NCI-H1417 treated with DMSO at 0.1 percent for 48 hours (cell line): Measurements from ENCODE around the gene TMEM44.
"Not testable (repeated sequence)": the region's sequence is repeated elsewhere in the genome, so short reads cannot be mapped to it uniquely, and the experiment has no call there.

Source experiments
- DNase-seq: peaks from one replicate; lab custom pipeline; 2025; lab: John Stamatoyannopoulos, UW

Gene TMEM44

DNA sequence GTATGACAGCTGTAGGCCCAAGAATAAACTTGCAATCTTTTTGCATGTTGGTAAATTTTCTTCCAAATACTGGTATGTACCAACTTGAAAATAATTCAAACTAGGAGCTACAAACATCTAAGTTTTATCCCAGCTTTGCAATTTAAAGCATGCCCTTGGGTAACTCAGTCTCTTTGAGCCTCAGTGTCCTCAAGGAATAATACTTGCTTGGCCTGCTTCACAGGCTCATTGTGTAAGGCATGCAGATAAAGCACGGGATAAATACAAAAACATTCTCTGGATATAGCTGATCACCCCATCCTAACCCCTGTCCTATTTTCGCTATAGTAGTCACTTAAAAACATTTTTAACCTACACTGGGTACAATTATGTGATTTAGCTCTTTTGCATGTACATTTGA lies 9.6 kb upstream of the TMEM44 start:
- no peak for DNase-seq

DNA sequence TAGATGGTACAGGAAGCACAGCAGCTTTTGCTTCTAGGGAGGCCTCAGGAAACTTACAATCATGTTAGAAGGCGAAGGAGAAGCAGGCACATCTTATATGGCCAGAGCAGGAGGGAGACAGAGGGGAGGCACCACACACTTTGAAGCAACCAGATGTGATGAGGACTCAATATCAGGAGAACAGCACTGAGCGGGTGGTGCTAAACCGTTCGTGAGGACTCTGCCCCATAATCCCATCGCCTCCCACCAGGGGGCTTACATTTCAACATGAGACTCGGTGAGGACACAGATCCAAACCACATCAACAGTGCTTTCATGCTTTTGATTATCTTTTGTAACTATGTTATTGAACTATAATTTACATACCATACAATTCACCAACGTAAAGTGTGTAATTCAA lies 7.6 kb upstream of the TMEM44 start:
- no peak for DNase-seq

DNA sequence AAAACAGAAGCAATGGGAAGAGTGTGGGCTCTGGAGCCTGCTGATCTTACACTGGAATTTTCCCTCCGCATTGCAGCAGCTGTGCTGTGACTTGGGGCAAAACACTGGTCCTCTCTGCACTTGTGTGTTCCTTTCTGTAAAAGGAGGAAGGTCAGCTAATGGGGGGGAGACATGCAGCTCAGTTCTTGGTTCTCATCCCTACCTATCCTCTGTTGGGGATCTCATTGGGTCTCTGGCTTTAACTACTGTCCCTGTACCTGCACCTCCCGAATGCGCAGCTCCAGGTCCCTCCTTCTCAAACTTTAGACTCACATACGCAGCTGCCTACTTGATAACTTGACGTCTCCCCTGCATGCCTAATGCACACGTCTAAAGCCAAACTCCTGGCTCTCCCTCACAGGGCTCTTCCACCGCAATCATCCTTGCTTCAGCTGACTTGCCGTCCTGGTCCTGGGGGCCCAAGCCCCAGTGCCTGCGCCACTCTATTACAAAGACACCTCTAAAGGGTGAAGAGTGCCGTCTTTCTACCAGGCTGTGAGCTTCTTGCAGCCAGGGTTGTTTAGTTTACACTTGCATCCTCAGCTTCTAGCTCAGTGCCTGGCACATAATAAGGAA lies 5.9 kb upstream of the TMEM44 start:
- no peak for DNase-seq

DNA sequence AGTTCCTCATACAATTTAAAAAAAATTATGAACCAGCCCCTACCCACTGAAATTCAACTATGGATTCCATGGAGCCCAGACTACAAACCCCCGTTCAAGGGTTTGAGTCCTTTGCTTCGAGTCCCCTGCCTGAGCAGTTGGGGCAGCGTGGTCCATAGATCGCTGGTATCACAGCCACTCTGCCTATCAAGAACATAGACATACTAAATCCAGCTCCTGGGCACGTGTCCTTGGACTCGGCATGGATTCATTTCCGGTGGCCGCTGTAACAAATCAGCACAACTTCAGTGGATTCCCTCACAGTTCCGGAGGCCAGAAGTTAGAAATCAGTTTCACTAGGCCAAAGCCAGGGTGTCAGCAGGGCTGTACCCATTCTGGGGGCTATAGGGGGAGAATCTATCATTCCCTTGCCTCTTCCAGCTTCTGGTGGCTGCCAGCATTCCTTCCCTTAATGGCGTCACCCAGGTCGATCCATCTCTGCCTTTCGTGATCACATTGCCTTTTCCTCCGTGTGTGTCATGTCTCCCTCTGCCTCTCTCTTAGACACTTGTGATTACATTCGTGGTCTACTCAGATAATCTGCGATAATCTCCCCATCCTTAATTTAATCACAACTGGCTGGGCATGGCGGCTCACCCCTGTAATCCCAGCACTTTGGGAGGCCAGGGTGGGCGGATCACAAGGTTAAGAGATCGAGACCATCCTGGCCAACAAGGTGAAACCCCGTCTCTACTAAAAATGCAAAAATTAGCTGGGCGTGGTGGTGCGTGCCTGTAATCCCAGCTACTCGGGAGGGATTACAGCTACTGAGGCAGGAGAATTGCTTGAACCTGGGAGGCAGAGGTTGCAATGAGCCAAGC lies 4.6 kb upstream of the TMEM44 start:
- no peak for DNase-seq

DNA sequence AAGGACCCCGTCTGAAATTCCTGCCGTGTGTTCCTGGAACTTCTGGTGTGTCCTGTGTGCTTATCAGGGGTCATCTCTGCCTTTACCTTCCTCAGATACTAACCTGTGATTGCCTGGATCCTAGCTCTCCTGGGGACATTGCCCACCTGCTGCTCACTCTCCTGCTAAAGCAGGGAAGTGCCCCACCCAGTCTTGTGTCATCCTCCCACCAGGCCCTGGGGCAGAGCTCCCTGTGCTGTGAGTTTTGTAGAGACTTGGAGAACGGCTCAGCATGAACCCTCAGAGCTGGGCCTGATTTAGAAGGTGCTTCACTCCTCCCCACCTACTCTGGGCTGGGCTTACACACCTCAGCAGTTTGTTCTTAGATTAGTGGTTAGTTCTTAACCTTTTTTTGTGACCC lies 3.8 kb upstream of the TMEM44 start:
- DNase-seq = no peak

DNA sequence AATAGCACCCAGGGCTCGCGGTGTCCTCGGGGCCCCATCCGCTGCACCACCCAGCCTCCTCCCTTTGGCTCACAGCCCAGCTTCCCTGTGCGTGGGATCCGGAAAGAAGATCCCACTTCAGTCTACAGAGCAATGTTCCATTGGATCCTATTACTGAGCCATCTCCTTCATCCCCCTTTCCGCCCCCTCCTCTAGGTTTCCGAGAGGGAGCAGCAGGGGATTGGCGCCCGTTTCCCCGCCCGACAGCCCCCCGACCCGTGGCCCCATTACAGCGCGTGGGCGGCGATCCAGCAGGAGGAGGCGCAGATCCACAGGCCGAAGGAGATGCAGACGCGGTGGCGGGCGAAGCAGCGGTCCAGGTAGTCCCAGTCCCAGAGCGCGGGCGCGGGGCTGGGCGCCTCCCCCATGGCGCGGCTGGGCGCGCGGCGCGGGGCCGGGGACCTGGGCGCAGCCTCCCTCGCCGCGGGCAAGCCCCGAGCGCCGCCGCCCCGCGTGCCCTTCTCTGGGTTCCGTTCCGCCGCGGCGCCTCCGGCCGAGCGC lies 340 bp downstream of the TMEM44 start:
- no peak for DNase-seq

DNA sequence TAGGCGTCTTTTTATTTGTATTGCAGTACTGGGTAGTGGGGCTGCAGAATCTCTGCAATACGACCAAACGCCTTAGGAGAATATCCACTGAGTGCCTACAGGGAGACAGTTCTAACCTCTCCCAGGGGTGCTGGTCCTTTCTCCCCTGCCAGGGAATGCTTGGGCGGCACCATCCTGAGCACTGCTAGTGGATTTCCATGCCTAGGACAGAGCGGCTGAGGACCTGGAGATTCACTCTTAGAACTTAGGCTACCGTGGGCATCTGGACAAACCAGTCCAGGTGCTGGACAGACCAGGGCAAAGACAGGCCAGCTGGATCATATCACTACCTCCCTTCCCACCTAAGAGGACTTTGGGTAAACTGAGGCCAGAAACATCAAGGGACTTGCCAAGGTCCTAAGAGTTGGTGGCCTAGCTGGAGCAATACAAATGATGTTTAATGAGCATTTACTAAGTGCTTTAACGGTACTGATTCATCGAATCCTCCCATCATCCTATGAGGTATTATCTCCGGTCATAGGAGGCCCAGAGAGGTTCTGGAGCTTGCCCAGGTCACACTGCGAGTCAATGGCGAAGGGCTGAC lies 902 bp downstream of the TMEM44 start:
- DNase-seq = no peak

DNA sequence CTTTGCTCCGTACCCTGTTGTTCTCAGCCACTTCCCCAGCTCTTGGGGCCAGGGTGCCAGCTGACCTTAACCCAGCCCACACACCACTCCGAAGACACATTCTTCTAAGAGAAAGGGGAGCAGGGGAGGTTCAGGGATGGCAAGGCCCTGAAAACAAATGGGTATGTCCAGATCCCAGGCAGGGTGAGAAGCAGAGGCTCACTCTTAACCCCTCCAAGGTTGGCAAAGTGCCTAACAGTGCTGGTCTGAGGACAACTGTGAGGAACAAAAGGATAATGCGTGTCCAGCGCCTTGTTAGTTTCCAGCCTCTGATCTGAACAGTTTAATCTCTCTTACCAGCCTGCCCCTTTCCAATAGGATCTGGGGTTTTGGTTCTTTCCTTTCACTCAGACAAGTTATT lies 1.5 kb downstream of the TMEM44 start:
- no peak for DNase-seq

DNA sequence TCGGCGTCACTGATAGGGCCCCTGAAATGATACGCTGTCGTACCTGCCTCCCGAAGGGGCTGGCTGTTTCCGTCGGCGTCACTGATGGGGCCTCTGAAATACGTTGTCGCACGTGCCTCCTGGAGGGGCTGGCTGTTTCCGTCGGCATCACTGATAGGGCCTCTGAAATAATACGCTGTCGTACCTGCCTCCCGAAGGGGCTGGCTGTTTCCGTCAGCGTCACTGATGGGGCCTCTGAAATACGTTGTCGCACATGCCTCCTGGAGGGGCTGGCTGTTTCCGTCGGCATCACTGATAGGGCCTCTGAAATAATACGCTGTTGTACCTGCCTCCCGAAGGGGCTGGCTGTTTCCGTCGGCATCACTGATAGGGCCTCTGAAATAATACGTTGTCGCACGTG lies 2.5 kb downstream of the TMEM44 start:
- DNase-seq = not testable (repeated sequence)

DNA sequence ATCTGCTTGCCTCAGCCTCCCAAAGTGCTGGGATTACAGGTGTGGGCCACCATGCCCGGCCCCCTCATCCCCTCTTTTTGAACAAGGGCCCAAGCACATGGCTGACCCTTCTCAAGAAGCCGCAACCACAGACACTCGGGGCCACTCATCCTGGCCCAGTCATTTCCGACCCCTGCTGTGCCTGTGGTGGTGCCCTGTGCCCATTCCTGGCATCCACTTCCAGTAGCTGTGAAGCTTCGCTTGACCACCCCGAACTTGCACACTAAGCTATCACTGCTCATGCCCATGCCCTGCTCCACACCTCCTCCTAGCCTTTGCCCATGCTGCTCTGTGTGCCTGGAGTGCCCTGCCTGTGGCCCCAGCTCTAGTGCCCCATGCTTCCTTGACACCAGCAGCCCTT lies 8.3 kb downstream of the TMEM44 start:
- DNase-seq = no peak

DNA sequence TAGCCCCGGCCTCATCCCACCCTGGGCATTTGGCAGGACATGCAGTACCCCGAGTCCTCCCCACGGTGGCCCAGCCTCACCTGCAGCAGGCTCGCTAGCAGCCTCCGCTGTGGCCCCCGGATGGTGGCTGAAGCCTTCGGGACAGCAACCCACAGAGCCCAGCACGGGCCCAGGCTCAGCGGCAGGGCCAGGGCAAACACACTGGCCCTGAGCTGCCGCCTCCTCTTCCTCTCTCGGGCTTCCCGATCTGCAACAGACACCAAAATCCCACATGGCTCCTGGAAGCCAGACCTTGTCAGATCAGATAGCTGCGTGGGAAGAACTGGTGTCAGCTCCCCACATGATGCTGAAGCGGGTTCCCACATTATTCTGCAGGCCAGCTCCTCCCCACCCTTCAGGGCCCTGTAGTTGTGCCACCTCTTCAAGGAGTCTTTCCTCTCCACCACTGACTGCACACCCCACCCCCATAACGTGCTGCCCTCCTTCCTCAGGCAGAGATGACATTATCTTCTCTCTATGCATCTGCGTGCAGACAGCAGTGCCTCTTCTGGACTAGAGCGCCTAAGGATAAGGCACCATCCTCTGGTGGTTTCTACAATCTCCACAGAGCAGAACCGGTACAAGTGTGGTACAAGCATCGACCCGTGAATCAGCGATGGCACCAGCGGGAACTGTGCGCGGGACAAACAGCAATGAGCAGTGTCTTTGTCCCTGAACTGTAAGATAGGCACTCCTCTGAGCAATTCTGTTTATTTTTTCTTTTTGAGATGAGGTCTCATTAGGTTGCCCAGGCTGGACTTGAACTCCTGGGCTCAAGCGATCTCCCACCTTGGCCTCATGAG lies 9.5 kb downstream of the TMEM44 start:
- no peak for DNase-seq

DNA sequence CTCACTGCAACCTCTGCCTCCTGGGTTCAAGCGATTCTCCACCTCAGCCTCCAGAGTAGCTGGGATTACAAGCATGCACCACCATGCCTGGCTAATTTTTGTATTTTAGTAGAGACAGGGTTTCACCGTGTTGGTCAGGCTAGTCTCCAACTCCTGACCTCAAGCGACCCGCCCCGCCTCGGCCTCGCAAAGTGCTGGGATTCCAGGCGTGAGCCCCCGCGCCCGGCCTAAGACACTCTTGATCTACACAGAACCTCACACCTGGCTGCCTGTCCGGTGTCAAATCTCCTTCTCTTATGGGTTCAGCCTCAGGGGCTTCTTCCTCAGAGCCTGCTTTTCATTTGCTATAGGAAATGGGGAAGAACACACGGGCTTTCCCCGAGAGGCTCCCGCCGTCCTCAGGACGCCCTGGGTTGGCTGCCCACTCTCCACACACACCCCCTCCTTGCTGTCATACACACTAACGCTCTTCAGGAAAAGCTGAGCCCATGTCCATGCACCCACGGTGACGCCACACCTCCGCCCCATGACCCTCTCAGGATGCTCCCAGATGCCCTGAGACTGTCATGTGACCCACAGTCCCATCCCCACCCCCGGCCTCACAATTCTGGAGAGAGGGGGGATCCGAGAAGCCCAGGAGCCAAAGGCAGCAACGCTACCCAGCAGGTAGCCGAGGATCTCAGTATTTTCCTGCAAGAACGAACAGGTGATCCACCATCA lies 10.4 kb downstream of the TMEM44 start:
- DNase-seq = no peak

DNA sequence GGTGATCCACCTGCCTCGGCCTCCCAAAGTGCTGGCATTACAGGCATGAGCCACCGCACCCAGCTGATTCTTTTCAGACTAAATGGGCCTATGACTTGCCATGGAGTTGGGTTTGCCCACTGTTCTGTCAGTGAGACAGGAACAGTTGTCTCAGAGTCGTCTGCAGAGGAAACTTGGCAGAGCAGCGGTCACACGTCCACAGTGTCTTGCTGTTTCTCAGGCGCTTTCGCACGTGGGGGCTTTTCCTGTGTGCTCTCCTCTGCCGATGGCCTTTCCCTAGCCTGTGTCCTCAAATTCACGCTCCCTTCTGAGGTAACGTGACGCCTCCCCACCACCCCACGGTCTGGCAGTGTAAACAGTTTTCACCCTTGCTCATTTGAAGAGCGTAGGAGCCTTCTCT lies 11.3 kb downstream of the TMEM44 start:
- no peak for DNase-seq

DNA sequence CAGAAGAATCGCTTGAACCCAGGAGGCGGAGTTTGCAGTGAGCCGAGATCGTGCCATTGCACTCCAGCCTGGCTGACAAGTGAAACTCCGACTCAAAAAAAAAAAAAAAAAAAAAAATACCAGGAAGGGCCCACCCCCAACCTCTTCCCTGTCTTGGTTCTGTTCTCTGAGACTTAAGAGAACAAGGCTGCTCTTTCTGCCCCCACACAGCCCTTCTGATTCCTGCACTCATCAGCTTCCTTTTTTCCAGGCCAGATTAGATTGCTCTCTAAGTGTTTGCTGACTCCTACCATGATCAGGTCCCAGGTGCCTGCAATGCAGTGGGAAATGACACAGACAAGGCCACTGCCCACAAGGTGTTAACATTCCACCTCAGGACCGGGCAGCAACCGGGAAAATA lies 13.0 kb downstream of the TMEM44 start:
- DNase-seq = no peak

DNA sequence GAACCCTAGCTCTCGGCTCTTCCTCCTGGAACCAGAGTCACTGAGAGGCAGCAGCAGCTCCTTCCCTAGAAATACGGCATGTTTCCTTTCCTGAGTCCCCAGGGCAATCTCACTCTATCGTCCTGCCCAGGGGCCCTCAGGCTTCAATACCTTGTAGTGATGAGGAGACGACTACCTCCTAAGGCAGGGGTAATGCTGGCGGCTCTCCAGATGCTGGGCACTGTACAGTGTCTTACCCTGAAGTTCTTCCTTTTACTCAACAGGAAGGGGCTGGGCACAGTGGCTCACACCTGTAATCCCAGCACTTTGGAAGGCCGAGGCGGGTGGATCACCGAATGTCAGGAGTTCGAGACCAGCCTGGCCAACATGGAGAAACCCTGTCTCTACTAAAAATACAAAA lies 13.5 kb downstream of the TMEM44 start:
- DNase-seq = no peak

DNA sequence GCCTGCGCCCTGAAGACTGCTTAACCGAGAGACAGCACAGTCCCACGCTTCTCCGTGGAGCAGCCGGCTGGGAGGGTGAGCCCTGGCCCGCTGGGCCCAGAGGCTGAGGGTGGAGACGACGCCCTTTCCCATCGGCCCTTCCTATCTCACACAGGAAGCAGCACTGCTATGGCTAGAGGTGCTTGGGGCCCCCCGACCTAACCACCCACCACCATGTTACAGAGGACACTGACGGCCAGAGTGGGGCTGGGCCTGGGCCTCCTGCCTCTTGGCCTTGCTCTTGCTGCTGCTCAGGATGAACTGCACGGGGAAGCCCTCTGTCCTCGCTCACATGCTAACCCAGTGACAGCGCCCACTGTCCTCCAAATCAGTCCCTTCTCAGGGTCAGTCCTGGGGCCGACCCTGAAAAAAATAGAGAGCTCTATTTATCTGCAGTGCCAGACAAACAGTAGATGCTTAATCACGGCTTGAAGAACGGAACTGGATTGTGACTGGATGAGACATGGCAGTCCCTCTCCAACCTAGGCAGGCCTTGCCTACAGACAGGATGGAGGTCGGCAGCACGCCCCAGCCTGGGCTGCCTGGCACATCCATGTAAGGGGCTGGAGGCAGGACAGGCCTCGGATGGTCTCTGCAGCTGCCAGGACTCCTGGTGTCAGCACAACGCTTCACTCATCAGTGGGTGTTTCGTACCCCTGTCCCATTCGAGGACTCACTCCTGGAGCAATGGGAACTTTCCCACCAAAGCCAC lies 14.2 kb downstream of the TMEM44 start:
- DNase-seq = no peak

DNA sequence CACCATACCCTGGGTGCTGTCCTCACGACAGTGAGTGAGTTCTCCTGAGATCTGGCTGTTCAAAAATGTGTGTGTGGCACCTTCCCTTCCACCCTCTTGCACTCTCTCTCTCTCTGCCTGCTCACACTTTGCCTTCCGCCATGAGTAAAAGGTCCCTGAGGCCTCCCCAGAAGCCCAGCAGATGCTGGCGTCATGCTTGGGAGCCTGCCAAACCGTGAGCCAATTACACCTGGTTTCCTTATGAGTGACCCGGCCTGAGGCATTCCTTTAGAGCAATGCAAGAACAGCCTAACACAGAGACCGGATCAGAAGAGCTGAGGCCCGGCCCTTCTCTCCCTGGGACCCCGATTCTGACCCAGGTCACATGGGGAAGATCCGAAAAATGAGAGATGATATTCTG lies 15.4 kb downstream of the TMEM44 start:
- no peak for DNase-seq

DNA sequence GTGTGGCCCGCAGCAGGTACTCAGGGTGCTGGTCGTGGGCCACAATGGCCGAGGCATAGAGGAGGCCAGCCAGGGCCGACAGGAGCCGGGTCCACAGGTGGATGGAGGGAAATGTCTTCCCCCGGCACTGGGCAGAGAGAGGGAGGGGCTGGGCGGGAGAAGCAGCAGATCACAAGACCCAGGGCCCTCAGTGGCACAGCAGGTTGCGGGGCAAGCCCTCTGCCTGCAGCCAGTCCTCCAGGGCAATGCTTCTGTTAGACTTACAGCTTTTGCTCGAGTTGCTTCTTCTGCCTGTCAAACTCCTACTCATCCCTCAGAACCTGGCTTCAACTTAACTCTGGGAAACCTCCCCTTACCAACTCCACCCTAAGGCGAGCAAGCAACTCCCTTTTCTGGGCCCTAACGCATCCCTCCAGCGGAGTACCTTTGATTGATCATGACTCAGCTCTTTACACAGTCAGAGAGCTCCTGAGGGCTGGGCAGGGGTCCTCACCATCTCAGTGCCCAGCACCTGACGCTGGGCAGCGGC lies 16.0 kb downstream of the TMEM44 start:
- no peak for DNase-seq

DNA sequence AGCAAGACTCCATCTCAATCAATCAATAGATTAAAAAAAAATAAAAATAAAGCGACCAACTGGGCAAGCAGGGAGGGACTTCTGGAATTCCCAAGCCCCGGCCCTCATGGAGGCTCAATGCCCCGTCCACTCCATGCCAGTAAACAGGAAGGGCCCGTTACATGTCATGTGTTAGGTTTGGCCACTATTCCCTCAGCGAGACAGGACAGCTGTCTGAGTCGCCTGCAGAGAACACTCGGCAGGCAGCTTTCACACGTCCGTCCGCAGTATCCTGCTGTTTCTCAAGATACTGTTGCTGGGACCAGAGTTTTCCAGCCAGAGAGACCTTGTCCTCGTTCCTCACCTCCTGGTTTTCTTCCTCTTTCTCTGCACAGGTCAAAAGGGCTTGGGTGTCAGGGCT lies 18.0 kb downstream of the TMEM44 start:
- no peak for DNase-seq

DNA sequence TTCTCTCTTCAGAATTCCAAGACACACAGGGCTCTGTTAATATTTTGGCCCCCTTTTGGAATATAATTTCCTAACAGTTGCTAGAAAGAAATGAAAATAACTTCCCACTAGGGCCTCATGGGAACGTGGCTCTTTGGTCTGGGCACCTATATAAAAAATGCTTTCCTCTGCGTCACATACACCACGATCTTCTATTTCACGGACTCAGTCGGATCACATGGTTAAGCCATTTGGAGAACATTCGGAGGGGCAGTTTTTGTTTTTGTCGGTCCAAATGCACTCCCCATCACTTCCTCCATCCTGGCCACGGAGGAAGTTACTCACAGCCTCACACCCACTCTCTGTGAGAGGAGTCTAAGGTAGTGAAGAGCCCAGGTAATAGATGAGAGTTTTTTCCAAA lies 21.0 kb downstream of the TMEM44 start:
- no peak for DNase-seq

DNA sequence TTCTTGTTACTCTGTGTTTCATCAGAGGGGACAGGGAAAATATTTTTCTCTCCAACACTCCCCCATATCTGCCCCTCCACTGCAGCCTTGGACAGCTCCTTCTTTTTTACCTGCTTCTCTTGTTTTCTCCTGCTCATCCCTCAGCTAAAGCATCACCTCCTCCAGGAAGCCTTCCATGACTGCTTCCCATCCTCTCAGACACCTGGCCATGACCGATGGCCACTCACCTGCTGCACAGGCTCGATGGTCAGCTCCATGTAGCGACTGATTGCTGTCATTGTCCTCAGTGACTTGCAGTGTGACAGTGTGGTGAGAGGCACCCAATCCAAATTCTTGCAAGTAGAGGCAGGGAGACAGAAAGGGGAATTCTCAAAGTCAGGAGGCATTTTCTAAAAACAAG lies 22.5 kb downstream of the TMEM44 start:
- no peak for DNase-seq
